BE2C (cell line): ENCODE data around the gene PITPNM2.

Source experiments
- DNase-seq: peaks from one replicate; pipeline ENCODE4 v3.0.0-alpha.2; 2020
- H3K27me3 ChIP-seq: fragments of 250-450 bp; sonication (Bioruptor Pico); 2 replicates; pipeline ENCODE4 v1.5.1; 2020; ENCODE audit warnings: mild to moderate bottlenecking
- H3K36me3 ChIP-seq: fragments of 250-450 bp; sonication (Bioruptor Pico); 2 replicates; pipeline ENCODE4 v1.5.1; 2020; ENCODE audit warnings: mild to moderate bottlenecking
- H3K4me1 ChIP-seq: fragments of 250-450 bp; sonication (Bioruptor Pico); 2 replicates; pipeline ENCODE4 v1.5.1; 2020
- H3K4me3 ChIP-seq: 2 replicates; pipeline ENCODE4 v1.5.1; 2011; ENCODE audit warnings: low read depth, low read length
- H3K9me3 ChIP-seq: fragments of 250-450 bp; sonication (Bioruptor Pico); 2 replicates; pipeline ENCODE4 v1.5.1; 2020
- CTCF ChIP-seq: IDR thresholded peaks from 2 replicates; pipeline ENCODE4 v1.5.1; 2012; ENCODE audit warnings: mild to moderate bottlenecking, low read depth, low read length

The PITPNM2 gene

GRCh38 chr12:123167329-123167728 is 16.4 kb upstream of the PITPNM2 start:
- Histone ChIP-seq H3K27me3 (no peaks in the 10 kb centered on the region), H3K4me3 (no peak overlapping the region), H3K4me1 (no peaks in the 10 kb centered on the region), H3K9me3 (no peaks in the 10 kb centered on the region), H3K36me3 (peaks cover 61% of the 10 kb centered on the region)
- no peak for TF ChIP-seq CTCF
- DNase-seq, result no peak

- TF ChIP-seq CTCF, result no peak
- Histone ChIP-seq H3K4me1 (no peaks in the 10 kb centered on the region), H3K4me3 (no peak overlapping the region), H3K9me3 (no peaks in the 10 kb centered on the region), H3K36me3 (peaks cover 60% of the 10 kb centered on the region), H3K27me3 (no peaks in the 10 kb centered on the region)
- no peak for DNase-seq
Measured at GRCh38 chr12:123165537-123165936, 14.6 kb upstream of the PITPNM2 start.

GRCh38 chr12:123164710-123165261 is 13.9 kb upstream of the PITPNM2 start:
- Histone ChIP-seq H3K4me1 (no peaks in the 10 kb centered on the region), H3K36me3 (peaks cover 64% of the 10 kb centered on the region), H3K27me3 (no peaks in the 10 kb centered on the region), H3K9me3 (no peaks in the 10 kb centered on the region), H3K4me3 (no peak overlapping the region)
- no peak for TF ChIP-seq CTCF
- no peak for DNase-seq

GRCh38 chr12:123164222-123164621 is 13.3 kb upstream of the PITPNM2 start:
- Histone ChIP-seq H3K27me3 (no peaks in the 10 kb centered on the region), H3K4me3 (no peak overlapping the region), H3K9me3 (no peaks in the 10 kb centered on the region), H3K4me1 (no peaks in the 10 kb centered on the region), H3K36me3 (peaks cover 69% of the 10 kb centered on the region)
- no peak for TF ChIP-seq CTCF
- no peak for DNase-seq

- Histone ChIP-seq H3K27me3 (no peaks in the 10 kb centered on the region), H3K9me3 (no peaks in the 10 kb centered on the region), H3K4me3 (no peak overlapping the region), H3K4me1 (no peaks in the 10 kb centered on the region), H3K36me3 (peaks cover 71% of the 10 kb centered on the region)
- no peak for TF ChIP-seq CTCF
- no peak for DNase-seq
Measured at GRCh38 chr12:123163227-123163626, 12.3 kb upstream of the PITPNM2 start.

- Histone ChIP-seq H3K4me3 (no peak overlapping the region), H3K4me1 (no peaks in the 10 kb centered on the region), H3K27me3 (no peaks in the 10 kb centered on the region), H3K9me3 (no peaks in the 10 kb centered on the region), H3K36me3 (peaks cover 58% of the 10 kb centered on the region)
- no peak for TF ChIP-seq CTCF
- DNase-seq, result no peak
Measured at GRCh38 chr12:123160801-123161487, 10.1 kb upstream of the PITPNM2 start.
